ENCODE data around the gene LDB3. TPM values are rescaled to one million over a fixed set of nuclear protein-coding genes. Genes with fewer than 3 reads are reported as not detected.

The LDB3 gene
- total RNA-seq, 1 donor from 2014 or later: not detected

DNA sequence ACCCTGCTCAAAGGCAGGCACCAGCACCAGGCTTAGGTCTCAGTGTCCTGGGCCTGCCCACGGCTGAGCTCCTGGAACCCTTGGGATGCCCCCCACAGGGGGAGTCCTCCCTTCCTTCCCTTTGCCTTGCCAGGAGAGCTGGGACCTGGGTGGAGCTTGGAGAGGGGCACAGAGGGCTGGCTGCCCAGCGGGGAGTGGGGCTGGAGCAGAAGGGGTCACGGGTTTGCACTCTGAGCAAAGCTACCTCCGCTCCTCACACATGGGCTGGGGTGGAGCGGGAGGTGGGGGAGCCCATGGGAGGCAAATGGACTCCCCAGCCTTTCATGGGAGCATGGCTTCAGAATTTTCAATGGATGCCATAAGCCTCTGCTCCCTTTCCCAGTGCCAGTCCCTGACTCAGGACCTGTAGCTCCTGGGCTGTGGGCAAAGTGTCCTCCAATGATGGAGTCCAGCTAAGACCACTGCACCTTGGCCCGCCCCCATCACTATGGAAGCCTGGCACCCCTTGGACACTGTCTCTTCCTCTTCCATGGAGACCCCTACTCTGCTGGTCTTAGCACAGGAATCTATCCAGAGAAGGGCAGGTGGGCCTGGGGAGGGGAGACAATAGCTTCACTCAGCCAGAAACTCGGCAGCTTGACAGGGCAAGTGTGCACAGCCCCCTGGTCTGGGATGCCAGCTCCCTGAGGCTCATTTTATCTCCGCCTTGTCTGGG lies 39.9 kb downstream of the LDB3 start:
- DNase-seq: no peak

DNA sequence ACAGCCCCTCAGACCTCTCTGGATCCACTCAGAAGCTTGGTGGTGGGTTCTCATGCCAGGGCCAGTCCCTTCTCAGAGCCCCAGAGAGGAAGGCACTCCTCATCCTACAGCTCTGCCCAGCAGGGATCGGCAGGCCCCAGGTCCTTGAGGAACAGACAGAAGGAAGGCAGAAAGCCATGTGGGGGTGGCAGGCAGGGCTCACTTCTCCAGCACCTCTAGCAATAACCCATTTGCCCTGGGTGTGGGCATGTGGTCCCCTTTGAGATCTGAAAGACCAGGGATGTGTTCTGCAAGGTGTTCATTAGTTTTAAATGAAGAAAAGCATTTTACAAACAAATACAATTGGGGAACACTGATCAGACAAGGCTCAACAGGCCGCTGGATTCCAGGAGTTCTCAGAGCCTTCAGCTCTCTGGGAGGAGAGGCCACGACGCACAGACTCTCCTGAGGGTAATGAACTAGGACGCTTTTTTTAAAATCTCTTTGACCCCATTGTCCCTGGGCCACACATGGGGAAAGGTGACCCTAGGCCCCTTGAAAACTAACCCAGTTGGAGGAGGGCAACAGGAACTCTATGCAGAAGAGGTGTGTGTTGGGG lies 40.6 kb downstream of the LDB3 start:
- DNase-seq: no peak

DNA sequence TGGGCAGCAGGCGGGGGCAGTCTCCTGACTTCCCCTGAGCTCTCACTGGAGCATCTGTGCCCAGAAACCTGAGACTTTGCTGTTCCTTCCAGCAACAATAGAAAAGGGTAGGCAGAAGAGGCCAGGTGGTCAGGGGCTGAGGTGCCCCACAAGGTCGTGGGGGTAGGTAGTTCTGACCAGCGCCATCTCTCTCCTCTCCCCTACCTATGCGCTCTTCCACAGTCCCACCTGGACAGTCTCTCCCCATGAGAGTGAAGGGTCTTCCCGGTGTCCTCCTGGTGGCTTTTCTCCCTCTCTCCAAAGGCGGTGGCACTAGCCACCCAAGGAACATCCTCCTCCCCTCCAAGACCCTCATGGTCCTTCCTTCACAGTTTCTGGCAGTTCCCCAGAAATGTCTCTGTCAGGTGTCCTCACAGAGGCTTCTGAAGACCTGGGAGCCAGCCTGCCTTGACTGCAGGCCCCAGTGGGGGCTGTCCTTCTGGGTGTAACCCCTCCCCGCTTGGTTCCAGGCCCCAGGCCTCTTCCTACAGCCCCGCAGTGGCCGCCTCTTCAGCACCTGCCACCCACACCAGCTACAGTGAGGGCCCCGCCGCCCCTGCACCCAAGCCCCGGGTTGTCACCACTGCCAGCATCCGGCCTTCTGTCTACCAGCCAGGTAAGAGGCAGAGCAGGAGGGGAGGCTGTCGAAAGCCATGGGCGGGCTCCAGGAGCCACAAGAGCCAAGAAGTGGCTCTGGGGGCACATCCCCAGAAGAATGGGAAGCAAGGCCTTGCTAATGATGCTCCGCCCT lies 41.3 kb downstream of the LDB3 start:
- no peak for DNase-seq

GRCh38 chr10:86710987-86711512 lies 42.7 kb downstream of the LDB3 start:
- peak; percentile 46 for DNase-seq

GRCh38 chr10:86711513-86712316 lies 43.4 kb downstream of the LDB3 start:
- no peak for DNase-seq

GRCh38 chr10:86712317-86712707 lies 44.0 kb downstream of the LDB3 start:
- DNase-seq: no peak

GRCh38 chr10:86715156-86715795 lies 47.0 kb downstream of the LDB3 start:
- DNase-seq: no peak

DNA sequence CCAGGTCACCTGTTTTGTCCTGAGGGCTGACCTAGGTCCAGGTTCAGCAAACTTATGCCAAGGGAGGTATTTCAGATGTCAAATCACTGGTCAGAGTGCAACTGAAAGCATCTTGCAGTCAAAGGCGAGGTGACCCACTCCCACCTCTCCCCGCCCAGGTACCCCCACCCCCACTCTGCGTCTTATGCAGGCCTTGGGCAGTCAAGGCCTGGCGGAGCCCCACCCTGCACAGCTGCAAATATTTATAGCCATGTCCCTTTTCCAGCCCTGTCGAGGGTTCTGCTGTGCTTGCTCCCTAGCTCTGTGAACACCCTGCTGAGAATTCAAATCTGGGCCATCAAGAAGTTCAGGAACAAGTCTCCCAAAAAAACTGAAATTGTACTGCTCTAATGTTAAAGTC lies 47.5 kb downstream of the LDB3 start:
- DNase-seq: no peak

- no peak for DNase-seq
Measured at GRCh38 chr10:86716466-86716865, 48.2 kb downstream of the LDB3 start.

- no peak for DNase-seq
Measured at GRCh38 chr10:86718556-86718955, 50.2 kb downstream of the LDB3 start.

DNA sequence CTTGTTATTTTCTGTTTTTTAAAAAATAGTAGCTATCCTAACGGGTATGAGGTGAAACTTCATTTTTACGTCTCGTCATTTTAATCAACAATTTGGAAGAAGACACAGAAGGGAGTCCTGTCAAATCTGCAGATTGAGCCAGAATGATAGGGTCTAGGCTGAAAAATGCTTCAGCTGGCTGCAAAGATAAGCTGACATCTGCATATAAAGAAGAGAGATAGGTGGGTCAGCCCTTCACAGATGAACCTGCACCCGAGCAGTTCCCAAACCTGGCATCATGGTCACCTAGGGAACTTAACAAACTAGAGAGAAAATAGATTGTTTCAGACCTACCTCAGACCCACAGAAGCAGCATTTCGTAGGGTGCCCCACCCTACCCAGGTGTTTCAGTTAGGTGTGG lies 52.9 kb downstream of the LDB3 start:
- no peak for DNase-seq

DNA sequence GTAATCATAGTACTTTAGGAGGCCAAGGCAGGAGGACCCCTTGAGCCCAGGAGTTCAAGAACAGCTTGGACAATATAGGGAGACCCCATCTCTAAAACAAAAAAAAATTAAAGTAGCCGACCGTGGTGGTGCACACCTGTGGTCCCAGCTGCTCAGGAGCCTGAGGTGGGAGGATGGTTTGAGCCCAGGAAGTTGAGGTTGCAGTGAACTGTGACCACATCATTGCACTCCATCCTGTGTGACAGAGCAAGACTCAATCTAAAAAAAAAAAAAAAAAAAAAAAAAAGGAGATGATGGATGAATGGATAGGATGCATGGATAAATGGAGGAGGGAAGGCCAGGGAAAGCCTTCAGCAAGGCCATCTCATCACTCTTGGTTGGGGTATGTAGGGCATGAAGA lies 54.7 kb downstream of the LDB3 start:
- DNase-seq: no peak

GRCh38 chr10:86724445-86724844 lies 56.1 kb downstream of the LDB3 start:
- no peak for DNase-seq

GRCh38 chr10:86725980-86726676 lies 57.8 kb downstream of the LDB3 start:
- DNase-seq: no peak

- DNase-seq: no peak
Measured at GRCh38 chr10:86726677-86726999, 58.3 kb downstream of the LDB3 start.

DNA sequence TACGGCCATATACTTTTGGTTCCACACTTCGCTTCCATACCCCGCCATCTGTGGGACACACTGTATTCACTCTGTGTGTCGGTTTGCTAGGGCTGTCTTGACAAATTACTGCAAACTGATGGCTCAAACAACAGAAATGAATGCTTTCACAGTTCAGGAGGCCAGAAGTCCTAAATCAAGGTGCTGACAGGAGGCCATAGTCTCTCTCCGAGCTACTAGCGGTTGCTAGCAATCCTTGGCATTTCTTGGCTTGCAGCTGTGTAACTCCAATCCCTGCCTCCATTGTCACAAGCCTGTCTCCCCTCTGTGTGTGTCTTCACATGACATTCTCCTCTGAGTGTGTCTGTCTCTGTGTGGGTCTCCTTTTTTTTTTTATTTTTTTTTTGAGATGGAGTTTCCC lies 59.2 kb downstream of the LDB3 start:
- no peak for DNase-seq

GRCh38 chr10:86728056-86728455 lies 59.7 kb downstream of the LDB3 start:
- DNase-seq: no peak

DNA sequence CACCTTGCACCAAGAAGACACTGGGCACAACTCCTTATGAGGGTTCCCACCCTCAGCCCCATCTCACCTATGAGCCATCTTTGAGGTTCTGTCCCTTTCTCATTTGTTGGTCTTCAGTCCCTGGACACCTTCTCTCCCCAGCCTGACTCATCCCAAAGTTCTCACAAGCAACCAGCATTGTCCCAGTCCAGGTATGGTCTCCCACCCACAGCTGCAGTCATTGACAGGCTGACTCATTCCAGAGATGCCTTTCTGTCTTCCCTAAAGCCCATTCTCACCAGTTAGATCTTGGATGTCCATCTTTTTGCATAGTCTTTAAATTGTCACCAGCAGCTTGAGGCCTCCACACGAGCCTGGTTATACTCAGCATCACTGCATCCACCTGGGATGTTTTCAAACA lies 61.4 kb downstream of the LDB3 start:
- DNase-seq: no peak

DNA sequence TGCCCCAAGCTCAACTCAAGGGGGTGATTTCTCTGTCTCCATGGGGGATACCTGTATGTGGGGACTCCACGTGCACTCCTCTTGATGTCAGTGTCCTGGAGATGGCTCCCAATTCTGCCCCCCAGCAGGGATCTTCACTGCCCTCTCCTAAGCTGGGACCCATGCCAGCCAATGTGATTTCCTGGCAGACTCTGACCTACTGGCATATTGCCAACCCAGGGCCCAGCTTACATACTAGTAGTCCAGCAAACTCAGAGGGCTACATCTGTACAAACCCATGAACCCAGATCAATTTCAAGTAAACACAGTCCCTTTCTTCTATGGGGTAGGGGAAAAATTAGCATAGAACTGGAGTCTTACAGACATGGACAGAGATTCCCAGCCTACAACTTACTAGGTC lies 61.9 kb downstream of the LDB3 start:
- no peak for DNase-seq

DNA sequence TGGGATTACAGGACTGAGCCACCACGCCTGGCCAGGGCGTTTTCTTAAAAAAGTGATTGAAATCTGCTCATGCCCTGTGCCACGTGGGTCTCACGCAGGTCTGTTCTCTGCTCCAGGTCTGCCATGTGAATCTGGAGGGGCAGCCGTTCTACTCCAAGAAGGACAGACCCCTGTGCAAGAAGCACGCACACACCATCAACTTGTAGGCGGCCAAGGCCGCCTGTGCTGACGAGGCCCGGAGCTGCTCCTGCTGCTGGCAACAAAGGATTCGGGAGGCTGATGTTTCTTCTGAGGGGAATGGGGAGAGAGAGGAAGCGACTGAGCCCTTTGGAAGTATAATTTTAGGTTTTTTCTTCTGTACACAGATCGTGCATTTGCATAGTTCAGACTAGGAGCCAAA lies 64.5 kb downstream of the LDB3 start:
- DNase-seq: no peak

GRCh38 chr10:86733260-86733671 lies 65.0 kb downstream of the LDB3 start:
- DNase-seq: no peak
